ENCODE results near the gene CUL3.

- TF ChIP-seq CTCF (IDR thresholded peaks at IDR 0.05) (no peak), POLR2A (IDR thresholded peaks at IDR 0.05) (no peak)
These were observed 22.9 kb upstream of the CUL3 start for GRCh38 chr2:224608104-224608503.
